Fibroblast of lung (primary cell): Measurements from ENCODE around the gene GNB1L. TPM values are rescaled to one million over a fixed set of nuclear protein-coding genes. Genes with fewer than 3 reads are reported as not detected.
"Not testable (repeated sequence)": the region's sequence is repeated elsewhere in the genome, so short reads cannot be mapped to it uniquely, and the experiment has no call there.

Experiments used
- DNase-seq, 2 donors: peaks; one replicate each; pipeline versions ENCODE4 v3.0.0 to v3.0.0-alpha.2; 2010; ENCODE audit warnings: low read depth in 2 of 2
- H2AFZ ChIP-seq: 2 replicates; pipeline ENCODE4 v1.5.1; 2012; ENCODE audit warnings: low read length, control low read depth, inconsistent platforms
- H3K27ac ChIP-seq: 2 replicates; pipeline ENCODE4 v1.5.1; 2011; ENCODE audit warnings: low read length, control low read depth; ENCODE audit not compliant: insufficient read depth
- H3K27me3 ChIP-seq: 2 replicates; pipeline ENCODE4 v1.5.1; 2011; ENCODE audit warnings: mild to moderate bottlenecking, low read length; ENCODE audit not compliant: control insufficient read depth, insufficient read depth
- H3K36me3 ChIP-seq: 2 replicates; pipeline ENCODE4 v1.5.1; 2011; ENCODE audit warnings: low read length; ENCODE audit not compliant: control insufficient read depth, insufficient read depth
- H3K4me1 ChIP-seq: 2 replicates; pipeline ENCODE4 v1.5.1; 2011; ENCODE audit warnings: low read length; ENCODE audit not compliant: control insufficient read depth, insufficient read depth; ENCODE audit errors: extremely low read depth
- H3K4me2 ChIP-seq: 2 replicates; pipeline ENCODE4 v1.5.1; 2011; ENCODE audit warnings: low read length, control low read depth; ENCODE audit not compliant: insufficient read depth; ENCODE audit errors: extremely low read depth
- H3K4me3 ChIP-seq, 4 experiments: fragments of 200-600 bp in 1 of 4; sonication (generic) in 1 of 4; replicated peaks in 1 of 4; 2 replicates each; pipeline ENCODE4 v1.5.1; 2011 to 2016; ENCODE audit warnings: low read length in 4 of 4, low read depth in 3 of 4, mild to moderate bottlenecking in 3 of 4, control low read depth in 2 of 4, inconsistent platforms in 1 of 4, mixed read lengths in 1 of 4; ENCODE audit not compliant: insufficient read depth in 1 of 4; ENCODE audit errors: control extremely low read depth in 1 of 4
- H3K79me2 ChIP-seq: 2 replicates; pipeline ENCODE4 v1.5.1; 2012; ENCODE audit warnings: mild to moderate bottlenecking, low read length, inconsistent platforms; ENCODE audit not compliant: control insufficient read depth, insufficient read depth
- H3K9ac ChIP-seq: 2 replicates; pipeline ENCODE4 v1.5.1; 2011; ENCODE audit warnings: mild to moderate bottlenecking, low read length, control low read depth; ENCODE audit not compliant: insufficient read depth
- H3K9me3 ChIP-seq: 2 replicates; pipeline ENCODE4 v1.5.1; 2012; ENCODE audit warnings: low read depth, low read length; ENCODE audit not compliant: control insufficient read depth, insufficient read depth
- H4K20me1 ChIP-seq: 2 replicates; pipeline ENCODE4 v1.5.1; 2011; ENCODE audit warnings: low read length; ENCODE audit not compliant: control insufficient read depth, insufficient read depth; ENCODE audit errors: extremely low read depth
- CTCF ChIP-seq, 2 donors: IDR thresholded peaks in 1 of 2; conservative IDR thresholded peaks in 1 of 2; 1 replicate in 1 of 2; 2 replicates in 1 of 2; pipeline ENCODE4 v1.5.1; 2011 to 2012; ENCODE audit warnings: low read length in 2 of 2, control low read depth in 1 of 2, inconsistent platforms in 1 of 2, low read depth in 1 of 2, mild to moderate bottlenecking in 1 of 2
- EZH2 ChIP-seq: IDR thresholded peaks from 2 replicates; pipeline ENCODE4 v1.5.1; 2012; ENCODE audit warnings: low read length, control low read depth, mild to moderate bottlenecking; ENCODE audit errors: missing control alignments
- polyA plus RNA-seq, 2 donors: library from polyadenylated mRNA; depleted of rRNA in 1 of 2; stranded (reverse) in 1 of 2; unstranded in 1 of 2; fragments of >200 nt; gene quantifications; 2 replicates each; pipeline ENCODE4 v1.2.1, GENCODE V29; 2011 to 2012; ENCODE audit warnings: missing spikeins in 1 of 2
- total RNA-seq: library from RNA; depleted of rRNA; stranded (reverse); fragments of >200 nt; gene quantifications from 2 replicates; pipeline ENCODE4 v1.2.1, GENCODE V29; 2014

GNB1L gene
- total and polyA plus RNA-seq, 2 donors (not counting 1 experiment from before 2014, with no cell fraction given), result 1.4 to 7.8 TPM

GRCh38 chr22:19884161-19884953, 29.7 kb upstream of the GNB1L start:
- no peaks in the 10 kb centered on the region for H3K27me3 ChIP-seq
- H3K4me3 ChIP-seq, result no peak overlapping the region
- peaks cover 46% of the 10 kb centered on the region for H3K4me1 ChIP-seq
- H3K36me3 ChIP-seq, result no peaks in the 10 kb centered on the region
- no peak overlapping the region for H3K9ac ChIP-seq
- no peaks in the 10 kb centered on the region for H4K20me1 ChIP-seq
- TF ChIP-seq CTCF (conservative IDR thresholded peaks at IDR 0.05 in 1 of 2, IDR thresholded peaks at IDR 0.05 in 1 of 2; ENCODE audit: low read depth in 1 of 2, low read length in 2 of 2), result no peak
- no peak for TF ChIP-seq EZH2
- H2AFZ ChIP-seq, result no peak overlapping the region
- no peaks in the 10 kb centered on the region for H3K9me3 ChIP-seq
- H3K79me2 ChIP-seq, result peaks cover 8% of the 10 kb centered on the region
- DNase-seq, result no peak
- no peak overlapping the region for H3K4me2 ChIP-seq
- H3K27ac ChIP-seq, result no peak overlapping the region

- not testable (repeated sequence) for H3K27me3 ChIP-seq, H3K79me2 ChIP-seq, H3K4me2 ChIP-seq, H3K36me3 ChIP-seq, H2AFZ ChIP-seq, H3K9ac ChIP-seq, H3K9me3 ChIP-seq, H3K4me3 ChIP-seq, H4K20me1 ChIP-seq, DNase-seq
- Histone ChIP-seq H3K4me1 (peaks cover 50% of the 10 kb centered on the region), H3K27ac (peak overlapping the region; percentile 98)
Observed at GRCh38 chr22:19883446-19883845, 28.8 kb upstream of the GNB1L start.

- Histone ChIP-seq H4K20me1 (no peaks in the 10 kb centered on the region), H3K9ac (no peak overlapping the region), H3K9me3 (no peaks in the 10 kb centered on the region), H3K79me2 (peaks cover 8% of the 10 kb centered on the region), H3K27me3 (no peaks in the 10 kb centered on the region), H3K4me3 (no peak overlapping the region), H3K4me1 (peaks cover 51% of the 10 kb centered on the region), H3K4me2 (no peak overlapping the region), H3K36me3 (peaks cover 2% of the 10 kb centered on the region), H2AFZ (no peak overlapping the region), H3K27ac (peak overlapping the region; percentile 98)
- TF ChIP-seq CTCF (conservative IDR thresholded peaks at IDR 0.05 in 1 of 2, IDR thresholded peaks at IDR 0.05 in 1 of 2; ENCODE audit: low read depth in 1 of 2, low read length in 2 of 2), result no peak
- TF ChIP-seq EZH2, result no peak
- no peak for DNase-seq
Observed at GRCh38 chr22:19882446-19883381, 28.0 kb upstream of the GNB1L start.
